ENCODE data around the gene MYCBP2. TPM values are rescaled to one million over a fixed set of nuclear protein-coding genes. Genes with fewer than 3 reads are reported as not detected.
A peak's percentile ranks its signal among the peaks of the same experiment; 100 is the strongest.

The MYCBP2 gene
- total RNA-seq, 8 experiments from 2014 or later: 53.8 to 118 (median 89.4) TPM

DNA sequence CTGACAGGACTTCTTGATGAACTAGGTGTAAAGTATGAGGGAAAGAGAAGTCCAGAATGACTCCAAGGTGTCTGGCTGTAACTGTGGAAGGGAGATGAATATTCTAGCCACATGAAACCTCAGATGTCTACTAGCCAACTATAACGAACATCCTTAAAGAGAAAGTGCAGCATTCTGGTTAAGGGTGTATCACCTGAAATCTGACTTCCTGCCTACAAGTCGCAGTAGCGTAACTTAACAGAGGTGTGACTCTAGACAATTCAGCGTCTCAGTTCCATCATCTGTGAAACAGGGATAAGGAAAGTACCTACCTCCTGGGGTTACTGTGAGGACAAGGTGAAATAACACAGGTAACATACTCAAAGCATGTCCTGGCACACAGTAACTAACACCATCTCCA, 154.2 kb downstream of the MYCBP2 start:
- in situ Hi-C loops (cut with MboI; ENCODE audit: low pct_unique_long_range_greater_than_20kb in 2 of 9, low sequenced_read_pairs in 9 of 9, unreplicated experiment in 9 of 9): no loop called here
- H3K27ac ChIP-seq: no peak overlapping the region
- WGBS, 10 experiments: 40 to 100% (median 98%) methylated on average over 1 to 4 of the region's 4 CpGs; no CpG with 5 or more reads in 4 of the 10 experiments
- no peaks in the 10 kb centered on the region for H3K4me1 ChIP-seq (replicated peaks in 1 of 2)
- H3K4me3 ChIP-seq: no peak overlapping the region
- ATAC-seq (replicated peaks in 6 of 8): no peak

DNA sequence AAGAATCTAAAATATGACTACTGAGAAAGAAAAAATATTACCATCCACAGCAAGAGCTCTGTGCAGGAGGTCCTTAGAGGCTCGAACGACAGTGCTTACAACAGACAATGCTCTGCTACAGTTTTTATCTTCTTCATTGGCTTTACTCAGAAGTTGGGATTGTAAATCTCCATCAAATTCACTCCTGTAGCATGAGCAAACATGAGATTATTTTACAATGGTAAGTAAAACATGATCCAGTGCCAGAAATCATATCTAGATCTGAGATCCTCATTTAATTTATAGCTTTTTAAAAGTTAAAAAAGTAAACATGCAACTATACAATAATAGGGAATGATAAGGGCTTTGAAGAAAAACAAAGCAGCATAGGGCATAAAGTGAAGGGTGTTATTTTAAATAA, 155.4 kb downstream of the MYCBP2 start:
- WGBS, 10 experiments: 80 to 100% (median 100%) methylated on average over 1 to 2 of the region's 2 CpGs; no CpG with 5 or more reads in 1 of the 10 experiments
- Histone ChIP-seq H3K4me1 (replicated peaks in 1 of 2) (no peaks in the 10 kb centered on the region), H3K27ac (no peak overlapping the region), H3K4me3 (no peak overlapping the region)
- no peak for ATAC-seq (replicated peaks in 6 of 8)
- in situ Hi-C loops (cut with MboI; ENCODE audit: low pct_unique_long_range_greater_than_20kb in 2 of 9, low sequenced_read_pairs in 9 of 9, unreplicated experiment in 9 of 9): no loop called here

DNA sequence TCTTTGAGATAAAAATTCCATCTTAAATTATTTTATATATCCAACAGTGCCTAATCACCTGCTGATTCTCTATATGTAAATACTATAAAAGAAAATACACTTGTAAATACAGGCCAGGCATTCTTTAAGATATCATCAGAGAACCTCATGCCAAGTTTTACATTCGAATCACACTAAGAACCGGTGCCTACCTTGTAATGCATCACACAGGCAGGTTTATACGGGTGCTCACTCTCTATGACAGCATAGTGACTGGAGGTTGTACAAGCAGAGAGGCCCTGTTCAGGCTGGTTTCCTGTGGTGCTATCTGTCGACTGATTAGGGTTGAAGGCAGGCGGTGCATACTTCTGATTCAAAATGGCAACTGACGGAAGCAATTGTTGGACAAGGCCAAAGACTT, 158.7 kb downstream of the MYCBP2 start:
- no peak for ATAC-seq (replicated peaks in 6 of 8)
- Histone ChIP-seq H3K4me1 (replicated peaks in 1 of 2) (no peaks in the 10 kb centered on the region), H3K27ac (no peak overlapping the region), H3K4me3 (no peak overlapping the region)
- 86 to 100% (median 94%) methylated on average over 2 to 6 of the region's 6 CpGs; no CpG with 5 or more reads in 2 of the 10 experiments for WGBS, 10 experiments
- in situ Hi-C loops (cut with MboI; ENCODE audit: low pct_unique_long_range_greater_than_20kb in 2 of 9, low sequenced_read_pairs in 9 of 9, unreplicated experiment in 9 of 9): no loop called here

DNA sequence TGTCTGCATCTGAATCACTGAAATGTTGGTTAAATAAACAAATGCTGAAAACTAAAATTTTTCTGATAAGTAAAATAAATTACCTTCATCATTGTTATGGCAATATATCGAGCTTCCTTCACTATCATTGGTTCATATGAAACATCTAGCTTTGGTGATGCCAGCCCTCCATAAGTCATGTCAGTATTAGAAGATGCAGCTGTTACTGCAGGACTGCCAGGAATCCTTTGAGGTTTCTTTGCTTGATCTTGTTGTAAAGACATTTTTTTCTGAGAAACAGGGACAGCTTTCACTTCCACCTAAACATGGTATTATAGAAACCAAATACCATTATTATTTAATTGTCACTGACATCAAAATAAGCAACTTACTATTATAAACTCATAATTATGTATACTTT, 176.2 kb downstream of the MYCBP2 start:
- in situ Hi-C loops (cut with MboI; ENCODE audit: low pct_unique_long_range_greater_than_20kb in 2 of 9, low sequenced_read_pairs in 9 of 9, unreplicated experiment in 9 of 9): no loop called here
- WGBS, 10 experiments: 57 to 100% (median 90%) methylated on average over 1 of the region's 1 CpG; no CpG with 5 or more reads in 1 of the 10 experiments
- H3K4me3 ChIP-seq: no peak overlapping the region
- ATAC-seq (replicated peaks in 6 of 8): no peak
- no peak overlapping the region for H3K27ac ChIP-seq
- no peaks in the 10 kb centered on the region for H3K4me1 ChIP-seq (replicated peaks in 1 of 2)

DNA sequence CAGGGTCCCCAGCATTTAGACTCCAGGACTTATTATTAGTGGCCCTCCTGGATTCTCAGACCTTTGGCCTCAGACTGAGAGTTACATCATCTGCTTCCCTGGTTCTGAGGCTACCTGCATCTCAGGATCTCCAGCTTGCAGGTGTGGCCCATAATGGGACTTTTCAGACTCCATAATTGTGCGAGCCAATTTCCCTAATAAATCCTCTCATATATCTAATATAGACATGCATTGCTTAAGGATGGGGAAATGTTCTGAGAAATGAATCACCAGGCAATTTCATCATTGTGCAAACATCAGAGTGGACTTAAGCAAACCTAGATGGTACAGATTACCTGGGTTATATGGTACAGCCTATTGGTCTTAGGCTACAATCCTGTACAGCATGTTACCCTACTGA, 183.5 kb downstream of the MYCBP2 start:
- no peak for ATAC-seq (replicated peaks in 6 of 8)
- H3K4me3 ChIP-seq: no peak overlapping the region
- no peaks in the 10 kb centered on the region for H3K4me1 ChIP-seq (replicated peaks in 1 of 2)
- H3K27ac ChIP-seq: no peak overlapping the region
- in situ Hi-C loops (cut with MboI; ENCODE audit: low pct_unique_long_range_greater_than_20kb in 2 of 9, low sequenced_read_pairs in 9 of 9, unreplicated experiment in 9 of 9): no loop called here
- WGBS, 10 experiments: 86 to 100% (median 100%) methylated on average over 1 of the region's 1 CpG; no CpG with 5 or more reads in 6 of the 10 experiments

DNA sequence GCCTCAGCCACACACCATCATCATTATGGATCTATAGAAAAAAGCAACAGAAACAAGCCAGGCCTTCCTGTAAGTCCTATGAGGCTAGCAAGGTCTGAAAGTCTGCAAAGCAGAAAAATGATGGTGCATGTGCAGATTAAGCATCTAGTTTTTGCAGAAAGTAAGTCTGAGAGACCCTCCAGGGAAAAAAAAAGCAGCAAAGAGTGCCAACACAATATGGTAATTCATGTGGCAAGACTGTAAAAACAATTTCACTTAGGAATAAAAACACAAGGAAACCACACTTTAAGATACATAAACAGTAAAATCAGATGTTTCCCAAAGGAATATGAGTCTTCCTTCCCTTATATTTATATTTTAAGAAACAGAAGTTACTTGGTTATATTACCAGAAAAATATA, 187.6 kb downstream of the MYCBP2 start:
- Histone ChIP-seq H3K4me3 (no peak overlapping the region), H3K27ac (no peak overlapping the region), H3K4me1 (replicated peaks in 1 of 2) (no peaks in the 10 kb centered on the region)
- in situ Hi-C loops (cut with MboI; ENCODE audit: low pct_unique_long_range_greater_than_20kb in 2 of 9, low sequenced_read_pairs in 9 of 9, unreplicated experiment in 9 of 9): no loop called here
- ATAC-seq (replicated peaks in 6 of 8): peak in 1 of 8 experiments; percentile 38

DNA sequence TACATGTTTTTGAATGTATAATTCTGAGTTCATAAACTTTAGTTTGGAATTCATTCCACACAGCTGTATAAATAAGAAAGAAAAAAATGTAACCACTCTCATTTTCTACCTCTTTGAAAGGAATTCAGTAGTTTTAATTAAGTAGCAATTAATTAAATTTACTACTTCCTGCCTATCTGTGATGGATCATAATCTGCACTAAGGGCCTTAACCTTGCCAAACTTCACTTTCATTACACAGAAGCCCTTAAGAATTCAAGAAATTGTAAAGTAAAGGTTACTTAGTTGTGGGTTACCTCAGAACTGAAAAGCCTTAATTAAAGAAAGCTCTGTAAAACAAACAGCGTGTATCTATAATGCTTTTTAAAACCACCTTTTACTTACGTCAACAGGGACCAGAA, 188.1 kb downstream of the MYCBP2 start:
- in situ Hi-C loops (cut with MboI; ENCODE audit: low pct_unique_long_range_greater_than_20kb in 2 of 9, low sequenced_read_pairs in 9 of 9, unreplicated experiment in 9 of 9): no loop called here
- Histone ChIP-seq H3K27ac (no peak overlapping the region), H3K4me3 (no peak overlapping the region), H3K4me1 (replicated peaks in 1 of 2) (no peaks in the 10 kb centered on the region)
- ATAC-seq (replicated peaks in 6 of 8): no peak
- 43 to 100% (median 95%) methylated on average over 1 to 2 of the region's 2 CpGs; no CpG with 5 or more reads in 2 of the 10 experiments for WGBS, 10 experiments

DNA sequence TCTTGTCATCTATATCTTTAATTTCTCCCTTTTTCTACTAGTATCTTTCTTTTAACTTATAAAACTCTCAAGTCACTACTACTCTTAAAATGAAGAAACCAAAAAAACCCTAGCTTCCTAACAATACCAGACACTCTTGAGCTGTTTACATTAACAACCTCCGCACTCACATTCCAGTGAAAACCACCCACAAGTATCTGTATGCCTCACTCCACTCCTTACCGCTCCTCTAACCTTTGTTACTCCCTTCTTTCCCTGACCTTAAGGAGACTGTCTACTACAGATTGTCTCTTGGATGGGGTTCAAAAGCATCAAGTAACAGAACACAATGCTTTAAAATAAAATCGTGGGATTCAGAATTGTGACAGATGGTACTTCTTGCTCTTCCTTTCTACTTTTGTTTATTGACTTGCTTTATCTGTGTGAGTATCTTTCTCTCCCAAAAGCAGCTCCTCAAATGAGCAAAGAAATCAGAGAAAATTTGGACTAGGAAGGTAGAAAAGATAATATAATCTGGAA, 189.9 kb downstream of the MYCBP2 start:
- in situ Hi-C loops (cut with MboI; ENCODE audit: low pct_unique_long_range_greater_than_20kb in 2 of 9, low sequenced_read_pairs in 9 of 9, unreplicated experiment in 9 of 9): no loop called here
- no peak overlapping the region for H3K27ac ChIP-seq
- no peaks in the 10 kb centered on the region for H3K4me1 ChIP-seq (replicated peaks in 1 of 2)
- H3K4me3 ChIP-seq: no peak overlapping the region
- ATAC-seq (replicated peaks in 6 of 8): no peak
- WGBS, 10 experiments: 66 to 100% (median 92%) methylated on average over 2 to 3 of the region's 3 CpGs; no CpG with 5 or more reads in 1 of the 10 experiments

DNA sequence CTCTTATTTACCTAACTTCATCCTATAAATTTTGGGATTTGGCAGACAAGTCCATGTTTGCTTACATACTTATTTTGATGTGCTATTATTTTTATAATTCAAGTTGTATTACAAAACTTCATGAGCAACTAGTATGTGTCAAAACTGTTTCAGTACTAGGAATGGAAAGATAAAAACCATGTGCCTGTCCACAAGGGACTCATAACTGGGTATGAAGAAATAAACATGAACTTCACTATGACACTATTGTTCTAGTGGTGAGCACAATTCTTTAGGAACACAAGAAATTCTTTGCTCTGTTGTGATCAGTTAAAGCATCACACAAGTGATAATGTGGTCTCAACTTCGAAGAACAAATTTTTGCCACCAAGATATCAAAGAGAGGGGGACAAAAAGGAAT, 202.5 kb downstream of the MYCBP2 start:
- in situ Hi-C loops (cut with MboI; ENCODE audit: low pct_unique_long_range_greater_than_20kb in 2 of 9, low sequenced_read_pairs in 9 of 9, unreplicated experiment in 9 of 9): no loop called here
- no peak for ATAC-seq (replicated peaks in 6 of 8)
- no peak overlapping the region for H3K27ac ChIP-seq
- H3K4me3 ChIP-seq: no peak overlapping the region
- WGBS, 10 experiments: 83 to 100% (median 100%) methylated on average over 1 of the region's 1 CpG; no CpG with 5 or more reads in 1 of the 10 experiments
- H3K4me1 ChIP-seq (replicated peaks in 1 of 2): no peaks in the 10 kb centered on the region

DNA sequence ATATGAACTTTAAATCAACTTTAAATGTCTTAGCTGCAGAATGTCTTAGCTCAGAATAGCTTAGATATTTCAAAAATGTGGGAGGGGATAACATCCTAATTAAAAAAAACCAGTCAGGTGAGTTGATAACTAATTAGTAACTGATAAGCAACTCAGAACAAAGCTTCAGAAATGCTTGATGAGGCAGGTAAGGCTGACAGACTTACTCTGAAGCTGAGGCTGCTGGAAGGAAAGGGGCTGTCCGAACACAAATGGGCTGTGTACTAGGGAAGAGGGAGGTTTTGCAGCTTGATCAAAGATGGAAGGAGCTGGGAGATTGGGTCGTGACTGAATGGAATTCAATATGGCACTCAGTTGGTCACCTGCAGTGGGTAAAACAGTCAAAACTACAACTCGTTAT, 208.8 kb downstream of the MYCBP2 start:
- H3K4me3 ChIP-seq: no peak overlapping the region
- H3K4me1 ChIP-seq (replicated peaks in 1 of 2): no peaks in the 10 kb centered on the region
- WGBS, 10 experiments: 77 to 100% (median 88%) methylated on average over 1 to 3 of the region's 3 CpGs; no CpG with 5 or more reads in 3 of the 10 experiments
- in situ Hi-C loops (cut with MboI; ENCODE audit: low pct_unique_long_range_greater_than_20kb in 2 of 9, low sequenced_read_pairs in 9 of 9, unreplicated experiment in 9 of 9): no loop called here
- H3K27ac ChIP-seq: no peak overlapping the region
- ATAC-seq (replicated peaks in 6 of 8): no peak

DNA sequence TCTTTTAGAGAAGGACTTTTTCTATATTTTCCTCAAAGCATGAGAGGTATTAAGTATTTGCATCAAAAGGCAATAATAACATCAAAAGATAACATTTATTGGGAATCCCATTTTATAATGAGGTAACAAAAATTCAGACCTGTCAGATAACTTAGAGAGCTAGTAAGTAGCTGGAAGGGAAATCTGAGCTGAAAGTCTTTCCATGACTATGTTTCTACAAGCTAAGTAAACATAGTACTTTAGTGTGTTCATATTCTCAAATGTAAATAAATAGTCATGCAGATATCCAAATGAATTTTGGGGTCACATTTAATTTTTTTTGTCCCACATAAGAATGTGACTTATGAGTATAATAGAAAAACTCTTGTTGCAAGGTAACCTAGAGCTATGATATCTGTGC, 212.6 kb downstream of the MYCBP2 start:
- H3K4me1 ChIP-seq (replicated peaks in 1 of 2): no peaks in the 10 kb centered on the region
- no peak overlapping the region for H3K4me3 ChIP-seq
- ATAC-seq (replicated peaks in 6 of 8): no peak
- H3K27ac ChIP-seq: no peak overlapping the region
- in situ Hi-C loops (cut with MboI; ENCODE audit: low pct_unique_long_range_greater_than_20kb in 2 of 9, low sequenced_read_pairs in 9 of 9, unreplicated experiment in 9 of 9): no loop called here

DNA sequence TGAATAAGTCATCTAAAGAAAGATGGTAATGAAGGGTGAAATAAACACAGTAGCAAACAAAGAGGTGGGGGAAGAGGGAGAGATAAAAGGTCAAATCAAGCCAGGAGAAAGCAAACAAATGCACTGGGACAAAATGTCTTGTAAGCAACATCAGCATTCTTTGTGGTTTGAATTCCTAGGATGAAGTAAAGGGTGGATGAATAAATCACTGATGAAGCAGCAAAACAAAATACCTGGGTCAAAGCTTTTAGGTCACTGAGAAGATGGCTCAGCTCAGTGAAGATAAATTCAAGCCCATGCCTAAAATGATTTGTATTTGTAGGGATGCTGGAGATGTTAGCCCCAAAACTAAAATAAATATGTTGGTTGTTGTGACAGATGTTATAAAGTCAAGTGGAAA, 213.4 kb downstream of the MYCBP2 start:
- no peaks in the 10 kb centered on the region for H3K4me1 ChIP-seq (replicated peaks in 1 of 2)
- in situ Hi-C loops (cut with MboI; ENCODE audit: low pct_unique_long_range_greater_than_20kb in 2 of 9, low sequenced_read_pairs in 9 of 9, unreplicated experiment in 9 of 9): no loop called here
- ATAC-seq (replicated peaks in 6 of 8): no peak
- no peak overlapping the region for H3K4me3 ChIP-seq
- no peak overlapping the region for H3K27ac ChIP-seq

DNA sequence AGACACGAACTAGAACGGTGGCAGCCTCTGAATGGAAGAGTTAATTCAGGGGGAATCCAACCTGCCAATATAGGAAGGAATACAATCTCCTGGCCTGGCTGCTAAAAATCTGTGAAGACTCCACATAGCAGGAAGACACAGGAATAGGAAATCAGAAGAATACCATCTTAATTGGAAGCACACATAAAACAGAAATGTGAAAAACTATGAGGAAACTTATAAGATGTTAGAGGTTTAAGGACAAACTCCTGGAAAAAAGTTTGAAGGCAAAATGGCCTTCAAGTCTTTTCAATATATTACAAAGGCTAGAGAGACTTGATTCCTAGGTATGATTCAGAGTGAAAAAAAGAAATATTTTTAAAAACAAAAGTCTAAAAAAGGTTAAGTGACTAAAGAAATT, 221.8 kb downstream of the MYCBP2 start:
- WGBS, 10 experiments: 63 to 100% (median 94%) methylated on average over 1 to 2 of the region's 2 CpGs; no CpG with 5 or more reads in 5 of the 10 experiments
- Histone ChIP-seq H3K4me1 (replicated peaks in 1 of 2) (no peaks in the 10 kb centered on the region), H3K27ac (no peak overlapping the region), H3K4me3 (no peak overlapping the region)
- no peak for ATAC-seq (replicated peaks in 6 of 8)
- in situ Hi-C loops (cut with MboI; ENCODE audit: low pct_unique_long_range_greater_than_20kb in 2 of 9, low sequenced_read_pairs in 9 of 9, unreplicated experiment in 9 of 9): no loop called here

DNA sequence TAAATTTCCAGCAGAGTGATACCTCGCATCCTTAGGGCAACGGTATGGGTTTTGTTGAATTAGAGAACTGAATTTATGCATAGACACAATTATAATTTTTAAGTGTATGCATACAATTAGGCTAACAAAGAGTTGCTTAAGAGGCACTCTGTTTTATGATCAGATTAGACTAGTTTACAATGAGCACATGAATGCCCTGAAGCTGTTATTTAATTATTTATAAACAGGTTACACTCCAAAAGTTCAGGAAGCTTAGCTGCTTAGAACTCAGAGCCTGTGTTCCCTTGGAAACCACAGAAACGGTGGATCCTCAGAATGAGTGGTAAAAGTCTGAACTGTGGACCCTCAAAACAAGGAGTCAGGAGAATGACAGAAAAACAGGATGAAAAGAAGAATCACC, 227.5 kb downstream of the MYCBP2 start:
- WGBS, 10 experiments: 15 to 100% (median 91%) methylated on average over 1 to 3 of the region's 3 CpGs

More for the DNA sequence above, 227.5 kb downstream of the MYCBP2 start:
- no peak overlapping the region for H3K4me3 ChIP-seq
- H3K27ac ChIP-seq: no peak overlapping the region
- in situ Hi-C loops (cut with MboI; ENCODE audit: low pct_unique_long_range_greater_than_20kb in 2 of 9, low sequenced_read_pairs in 9 of 9, unreplicated experiment in 9 of 9): no loop called here
- ATAC-seq (replicated peaks in 6 of 8): peak in 3 of 8 experiments; percentile 31 to 94 (median 48)
- H3K4me1 ChIP-seq (replicated peaks in 1 of 2): no peaks in the 10 kb centered on the region
